Tibial nerve (tissue), 4 donors: Measurements from ENCODE around the gene EEF1AKMT4.

Experiments used
- CTCF ChIP-seq, 5 experiments: fragments of 200-600 bp in 3 of 5; fragments of 450-650 bp in 2 of 5; sonication (generic) in 3 of 5; IDR thresholded peaks; one replicate each; pipeline ENCODE4 v1.5.1; 2016 to 2019; ENCODE audit warnings: antibody characterized with exemption in 5 of 5, mild to moderate bottlenecking in 3 of 5, moderate library complexity in 2 of 5
- EP300 ChIP-seq, 2 donors: sonication (generic); formaldehyde crosslinking; IDR thresholded peaks; one replicate each; pipeline ENCODE4 v1.6.1; 2017; ENCODE audit warnings: antibody characterized with exemption in 2 of 2, mild to moderate bottlenecking in 1 of 2
- POLR2A ChIP-seq, 2 donors: fragments of 450-650 bp; IDR thresholded peaks; one replicate each; pipeline ENCODE4 v1.6.1; 2017; ENCODE audit warnings: antibody characterized with exemption in 2 of 2, mild to moderate bottlenecking in 2 of 2, moderate library complexity in 2 of 2

GRCh38 chr3:184234224-184234623 lies 15.2 kb upstream of the EEF1AKMT4 start:
- TF ChIP-seq CTCF (IDR thresholded peaks at IDR 0.05): no peak
- TF ChIP-seq POLR2A (IDR thresholded peaks at IDR 0.05): no peak
- TF ChIP-seq EP300 (IDR thresholded peaks at IDR 0.05): no peak
